H1 (cell line): Measurements from ENCODE around the gene BCAS3. TPM values are rescaled to one million over a fixed set of nuclear protein-coding genes. Genes with fewer than 3 reads are reported as not detected.

Experiments
- CTCF ChIA-PET: fragments of 300-600 bp; sonication (Branson Sonifier 250); formaldehyde crosslinking; loops from one replicate; lab custom pipeline; 2021; ENCODE audit not compliant: partially characterized antibody; lab: Charles Lee
- POLR2A ChIA-PET: fragments of 300-600 bp; sonication (Branson Sonifier 250); formaldehyde crosslinking; loops from one replicate; lab custom pipeline; 2021; ENCODE audit warnings: inconsistent platforms; ENCODE audit not compliant: partially characterized antibody; lab: Charles Lee
- DNase-seq, 2 experiments: peaks; one replicate each; pipeline versions ENCODE4 v3.0.0 to v3.0.0-alpha.2; 2010 to 2022; ENCODE audit warnings: low spot score in 2 of 2, low read depth in 1 of 2, mixed read lengths in 1 of 2
- FAIRE-seq: peaks from 2 replicates; lab custom pipeline; 2011; peaks lifted over from hg19 to GRCh38; lab: Jason Lieb, UNC
- H2AFZ ChIP-seq: 2 replicates; pipeline ENCODE4 v1.8.1; 2012; ENCODE audit warnings: low read length, inconsistent platforms
- H2AK5ac ChIP-seq: 2 replicates; pipeline ENCODE4 v1.6.1; 2013; ENCODE audit warnings: low read depth, low read length
- H2BK120ac ChIP-seq: replicated peaks from 2 replicates; pipeline ENCODE3; 2013; ENCODE audit warnings: low read depth, low read length, inconsistent platforms
- H2BK12ac ChIP-seq: 2 replicates; pipeline ENCODE4 v1.6.1; 2013; ENCODE audit warnings: low read depth, low read length
- H2BK15ac ChIP-seq: 2 replicates; pipeline ENCODE4 v1.6.1; 2013; ENCODE audit warnings: low read length
- H2BK20ac ChIP-seq: 2 replicates; pipeline ENCODE4 v1.6.1; 2013; ENCODE audit warnings: low read length
- H2BK5ac ChIP-seq: 2 replicates; pipeline ENCODE4 v1.6.1; 2013; ENCODE audit warnings: low read depth, low read length
- H3K14ac ChIP-seq: 2 replicates; pipeline ENCODE4 v1.6.1; 2013; ENCODE audit warnings: inconsistent platforms; ENCODE audit not compliant: insufficient read length
- H3K18ac ChIP-seq: 2 replicates; pipeline ENCODE4 v1.6.1; 2013; ENCODE audit warnings: low read length; ENCODE audit errors: extremely low read depth
- H3K23ac ChIP-seq: 2 replicates; pipeline ENCODE4 v1.6.1; 2013; ENCODE audit warnings: inconsistent platforms; ENCODE audit not compliant: insufficient read length
- H3K23me2 ChIP-seq: 2 replicates; pipeline ENCODE4 v1.6.1; 2013; ENCODE audit warnings: low read depth, low read length
- H3K27ac ChIP-seq: 2 replicates; pipeline ENCODE4 v1.6.1; 2011; ENCODE audit warnings: low read depth, low read length, inconsistent platforms
- H3K27me3 ChIP-seq, 4 experiments: replicated peaks in 1 of 4; 1 replicate in 1 of 4; 2 replicates in 3 of 4; pipeline versions ENCODE4 v1.6.1 to v1.8.1; 2011 to 2013; ENCODE audit warnings: low read length in 3 of 4, mild to moderate bottlenecking in 3 of 4, inconsistent platforms in 2 of 4, mixed read lengths in 2 of 4, moderate library complexity in 1 of 4; ENCODE audit not compliant: control insufficient read depth in 3 of 4, insufficient read depth in 3 of 4; ENCODE audit errors: extremely low read depth in 1 of 4
- H3K36me3 ChIP-seq, 4 experiments: 2 replicates each; pipeline versions ENCODE4 v1.6.1 to v1.8.1; 2011 to 2013; ENCODE audit warnings: mild to moderate bottlenecking in 4 of 4, low read length in 3 of 4, moderate library complexity in 2 of 4, control low read depth in 1 of 4, inconsistent platforms in 1 of 4; ENCODE audit not compliant: insufficient read depth in 4 of 4, control insufficient read depth in 2 of 4
- H3K4ac ChIP-seq: replicated peaks from 2 replicates; pipeline ENCODE3; 2013; ENCODE audit warnings: low read length, low read depth, mixed read lengths, inconsistent platforms; ENCODE audit not compliant: insufficient read length
- H3K4me1 ChIP-seq, 4 experiments: replicated peaks in 1 of 4; 1 replicate in 1 of 4; 2 replicates in 3 of 4; pipeline versions ENCODE4 v1.6.1 to v1.8.1; 2011 to 2013; ENCODE audit warnings: low read length in 3 of 4, inconsistent platforms in 2 of 4, mixed read lengths in 1 of 4; ENCODE audit not compliant: insufficient read depth in 4 of 4, control insufficient read depth in 3 of 4
- H3K4me2 ChIP-seq, 2 experiments: 2 replicates each; pipeline versions ENCODE4 v1.6.1 to v1.8.1; 2011 to 2013; ENCODE audit warnings: low read depth in 2 of 2, low read length in 2 of 2, control low read depth in 1 of 2, inconsistent platforms in 1 of 2, mild to moderate bottlenecking in 1 of 2; ENCODE audit not compliant: insufficient read depth in 1 of 2
- H3K4me3 ChIP-seq, 4 experiments: fragments of 200-600, 300-600 bp in 1 of 4; sonication (generic), shearing (Covaris generic), sonication (Bioruptor Twin) in 1 of 4; 2 replicates each; pipeline versions ENCODE4 v1.5.1 to v1.8.1; 2011 to 2016; ENCODE audit warnings: low read length in 4 of 4, low read depth in 3 of 4, control low read depth in 2 of 4, inconsistent platforms in 2 of 4, mild to moderate bottlenecking in 2 of 4, mixed read lengths in 1 of 4, moderate library complexity in 1 of 4; ENCODE audit not compliant: insufficient read depth in 2 of 4; ENCODE audit errors: extremely low read depth in 1 of 4
- H3K56ac ChIP-seq: replicated peaks from 2 replicates; pipeline ENCODE3; 2013; ENCODE audit warnings: low read depth, mild to moderate bottlenecking, mixed read lengths, low read length, inconsistent platforms; ENCODE audit not compliant: insufficient read length
- H3K79me1 ChIP-seq: 2 replicates; pipeline ENCODE4 v1.6.1; 2013; ENCODE audit warnings: low read depth, low read length, control low read depth
- H3K79me2 ChIP-seq, 2 experiments: 2 replicates each; pipeline versions ENCODE4 v1.6.1 to v1.8.1; 2012 to 2013; ENCODE audit warnings: low read length in 2 of 2, mild to moderate bottlenecking in 2 of 2, inconsistent platforms in 1 of 2; ENCODE audit not compliant: insufficient read depth in 2 of 2, control insufficient read depth in 1 of 2
- H3K9ac ChIP-seq, 4 experiments: replicated peaks in 1 of 4; 1 replicate in 1 of 4; 2 replicates in 3 of 4; pipeline versions ENCODE4 v1.6.1 to v1.8.1; 2011 to 2013; ENCODE audit warnings: low read depth in 3 of 4, low read length in 3 of 4, control low read depth in 2 of 4, mild to moderate bottlenecking in 2 of 4, moderate library complexity in 2 of 4, inconsistent platforms in 1 of 4; ENCODE audit errors: extremely low read depth in 1 of 4
- H3K9me3 ChIP-seq, 2 experiments: 2 replicates each; pipeline versions ENCODE4 v1.6.1 to v1.8.1; 2012 to 2013; ENCODE audit warnings: mild to moderate bottlenecking in 2 of 2, moderate library complexity in 2 of 2, control low read depth in 1 of 2, inconsistent platforms in 1 of 2, low read depth in 1 of 2, low read length in 1 of 2, mixed read lengths in 1 of 2; ENCODE audit not compliant: insufficient read depth in 2 of 2
- H4K20me1 ChIP-seq, 2 experiments: replicated peaks in 1 of 2; 2 replicates each; pipeline versions ENCODE3 to v1.8.1; 2011 to 2013; ENCODE audit warnings: inconsistent platforms in 2 of 2, low read length in 2 of 2, mild to moderate bottlenecking in 1 of 2; ENCODE audit not compliant: insufficient read depth in 2 of 2, control insufficient read depth in 1 of 2
- H4K5ac ChIP-seq: 2 replicates; pipeline ENCODE4 v1.6.1; 2013; ENCODE audit warnings: low read length, low read depth, mixed read lengths, inconsistent platforms; ENCODE audit not compliant: insufficient read length
- H4K8ac ChIP-seq: 2 replicates; pipeline ENCODE4 v1.8.0; 2013; ENCODE audit warnings: mild to moderate bottlenecking, moderate library complexity, low read length, inconsistent platforms; ENCODE audit not compliant: insufficient read depth; ENCODE audit errors: extremely low read depth
- H4K91ac ChIP-seq: replicated peaks from 2 replicates; pipeline ENCODE3; 2013; ENCODE audit warnings: low read length, mixed read lengths, inconsistent platforms; ENCODE audit not compliant: insufficient read length
- BACH1 ChIP-seq: IDR thresholded peaks from 2 replicates; pipeline ENCODE4 v1.6.1; 2012; ENCODE audit warnings: low read length, improper control_type of control experiment
- CBX8 ChIP-seq: fragments of 300-800, 300-1000 bp; sonication (generic); IDR thresholded peaks from 2 replicates; pipeline ENCODE4 v1.7.1; 2016; ENCODE audit warnings: low read depth, low read length, borderline replicate concordance
- FOSL1 ChIP-seq: IDR thresholded peaks from 2 replicates; pipeline ENCODE4 v1.6.1; 2011; ENCODE audit warnings: mild to moderate bottlenecking, low read depth, low read length, moderate library complexity; ENCODE audit not compliant: insufficient read depth
- GABPA ChIP-seq: IDR thresholded peaks from 2 replicates; pipeline ENCODE4 v1.6.1; 2011; ENCODE audit warnings: mild to moderate bottlenecking, low read length, moderate library complexity, borderline replicate concordance; ENCODE audit not compliant: insufficient read depth
- JUN ChIP-seq: IDR thresholded peaks from 2 replicates; pipeline ENCODE4 v1.6.1; 2011; ENCODE audit warnings: low read depth, mild to moderate bottlenecking, improper control_type of control experiment, low read length
- KDM5A ChIP-seq: fragments of 200-600 bp; IDR thresholded peaks from 2 replicates; pipeline ENCODE4 v1.7.1; 2012; ENCODE audit warnings: mild to moderate bottlenecking, low read length, inconsistent platforms, mixed read lengths
- MAFK ChIP-seq: IDR thresholded peaks from 2 replicates; pipeline ENCODE4 v1.6.1; 2012; ENCODE audit warnings: low read depth, mild to moderate bottlenecking, improper control_type of control experiment, low read length
- NANOG ChIP-seq: IDR thresholded peaks from 2 replicates; pipeline ENCODE4 v1.6.1; 2011; ENCODE audit warnings: low read length, low read depth, mild to moderate bottlenecking, inconsistent platforms; ENCODE audit not compliant: insufficient read depth, poor library complexity, severe bottlenecking
- RNF2 ChIP-seq: fragments of 200-900, 300-1000 bp; sonication (generic); IDR thresholded peaks from 2 replicates; pipeline ENCODE4 v1.7.1; 2016; ENCODE audit warnings: borderline replicate concordance, low read depth, mild to moderate bottlenecking, antibody characterized with exemption, low read length; ENCODE audit not compliant: poor library complexity, severe bottlenecking; ENCODE audit errors: missing control alignments
- RXRA ChIP-seq: IDR thresholded peaks from 2 replicates; pipeline ENCODE4 v1.6.1; 2011; ENCODE audit warnings: low read depth, mild to moderate bottlenecking, low read length, moderate library complexity; ENCODE audit not compliant: insufficient read depth
- SIN3A ChIP-seq, 2 experiments: IDR thresholded peaks in 1 of 2; conservative IDR thresholded peaks in 1 of 2; 2 replicates each; pipeline ENCODE4 v1.6.1; 2011 to 2012; ENCODE audit warnings: low read length in 2 of 2, improper control_type of control experiment in 1 of 2, low read depth in 1 of 2, mild to moderate bottlenecking in 1 of 2
- TEAD4 ChIP-seq: IDR thresholded peaks from 2 replicates; pipeline ENCODE4 v1.6.1; 2012; ENCODE audit warnings: low read depth, low read length, inconsistent platforms, mixed read lengths
- WGBS, 2 experiments: shearing (Covaris generic) in 1 of 2; methylation state at CpG; one replicate each; pipeline versions ENCODE4 v1.1.6 to v1.1.7; 2013 to 2015; ENCODE audit warnings: low lambda C conversion rate in 2 of 2, mixed read lengths in 2 of 2, inconsistent platforms in 1 of 2, low coverage in 1 of 2, missing lambda C conversion rate in 1 of 2; ENCODE audit not compliant: insufficient replicate concordance in 2 of 2, insufficient coverage in 1 of 2, insufficient read length in 1 of 2; ENCODE audit errors: extremely low coverage in 1 of 2, missing lambda C conversion rate in 1 of 2; 5-methylcytosine and 5-hydroxymethylcytosine counted together
- polyA plus RNA-seq, 7 experiments: library from polyadenylated mRNA; depleted of rRNA in 3 of 7; stranded (reverse) in 5 of 7; unstranded in 2 of 7; fragments of >200 nt in 5 of 7; fragments of 200-250 nt in 2 of 7; gene quantifications; 1 replicate in 5 of 7; 2 replicates in 1 of 7; 4 replicates in 1 of 7; pipeline versions ENCODE4 v1.2.1 to v1.2.3, GENCODE V29; 2011 to 2013; ENCODE audit warnings: missing spikeins in 2 of 7, mixed read lengths in 2 of 7
- total RNA-seq: library from RNA; stranded (reverse); fragmentation: NEBNext Ultra II Directional; extraction: Animal tissue kit (Norgen Biotek cat#: 25700); gene quantifications from 2 replicates; pipeline ENCODE4 v1.2.1, GENCODE V29; 2021

The BCAS3 gene
- total and polyA plus RNA-seq, 2 of the 8 experiments (the other 6 are each of a cell fraction or from before 2014, with no cell fraction given): 9.9 to 13.3 TPM

- CTCF ChIA-PET: no interaction called here
- H3K9ac ChIP-seq: no peak overlapping the region
- no peak overlapping the region for H2BK15ac ChIP-seq
- POLR2A ChIA-PET: no interaction called here
- H4K8ac ChIP-seq: no peak overlapping the region
- H3K56ac ChIP-seq: no peak overlapping the region
- no peak overlapping the region for H2BK120ac ChIP-seq
- no peak overlapping the region for H4K91ac ChIP-seq
- TF ChIP-seq BACH1 (no peak), SIN3A (conservative IDR thresholded peaks at IDR 0.05 in 1 of 2, IDR thresholded peaks at IDR 0.05 in 1 of 2; ENCODE audit: low read depth in 1 of 2, low read length in 2 of 2) (no peak), GABPA (no peak), MAFK (no peak), NANOG (no peak), CBX8 (no peak), RXRA (no peak), JUN (no peak), KDM5A (no peak), RNF2 (no peak), TEAD4 (no peak), FOSL1 (no peak)
- no peak overlapping the region for H2AK5ac ChIP-seq
- H2BK20ac ChIP-seq: no peak overlapping the region
- no peak overlapping the region for H3K4ac ChIP-seq
- H3K27ac ChIP-seq: no peak overlapping the region
- DNase-seq (no peak), FAIRE-seq (no peak)
- H3K9me3 ChIP-seq: no peaks in the 10 kb centered on the region
- H3K23ac ChIP-seq: no peak overlapping the region
- H2BK5ac ChIP-seq: no peak overlapping the region
- H3K27me3 ChIP-seq: no peaks in the 10 kb centered on the region
- H3K18ac ChIP-seq: no peak overlapping the region
- H3K4me1 ChIP-seq: no peaks in the 10 kb centered on the region; a peak in 1 of 7 replicates
- H3K79me1 ChIP-seq: no peaks in the 10 kb centered on the region
- no peak overlapping the region for H4K5ac ChIP-seq
- H2AFZ ChIP-seq: no peak overlapping the region
- 87% methylated on average over 1 of the region's 1 CpG; no CpG with 5 or more reads in 1 of the 2 experiments for WGBS, 2 experiments
- H3K79me2 ChIP-seq: no peaks in the 10 kb centered on the region
- H3K4me2 ChIP-seq: no peak overlapping the region
- no peak overlapping the region for H3K14ac ChIP-seq
- H3K4me3 ChIP-seq: no peak overlapping the region
- no peaks in the 10 kb centered on the region for H4K20me1 ChIP-seq
- H3K23me2 ChIP-seq: no peaks in the 10 kb centered on the region
- H3K36me3 ChIP-seq: no peaks in the 10 kb centered on the region
- no peak overlapping the region for H2BK12ac ChIP-seq
Observed at GRCh38 chr17:61221181-61221580, 543.5 kb downstream of the BCAS3 start.
